Inferior parietal cortex (tissue), 1 donor: ENCODE results near the gene CDKAL1.
"Not testable (repeated sequence)": the region's sequence is repeated elsewhere in the genome, so short reads cannot be mapped to it uniquely, and the experiment has no call there.

Experiments used
- DNase-seq: peaks from one replicate; pipeline ENCODE4 v3.0.0-alpha.2; 2016; ENCODE audit errors: extremely low spot score

The CDKAL1 gene

GRCh38 chr6:20639161-20639560 lies 104.9 kb downstream of the CDKAL1 start:
- no peak for DNase-seq

DNA sequence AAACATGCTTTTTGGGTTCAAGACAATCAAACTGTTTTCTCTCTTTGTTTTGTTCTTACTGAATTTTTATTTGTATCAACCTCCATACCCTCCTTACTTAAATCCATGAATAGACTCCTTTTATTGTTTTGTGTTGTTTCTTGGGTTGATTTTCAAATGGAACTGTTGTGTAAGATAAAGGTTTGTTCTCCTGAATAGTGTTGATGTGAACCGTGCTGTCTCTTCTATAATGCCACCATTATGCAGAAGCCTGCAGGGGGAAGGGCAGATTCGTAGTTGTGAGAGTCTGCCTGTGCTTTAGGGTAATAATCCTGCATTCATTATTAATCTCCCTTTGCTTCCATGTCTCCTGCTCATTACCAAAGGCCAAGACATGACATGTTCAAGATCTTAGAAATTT lies 105.9 kb downstream of the CDKAL1 start:
- DNase-seq = peak; percentile 51

DNA sequence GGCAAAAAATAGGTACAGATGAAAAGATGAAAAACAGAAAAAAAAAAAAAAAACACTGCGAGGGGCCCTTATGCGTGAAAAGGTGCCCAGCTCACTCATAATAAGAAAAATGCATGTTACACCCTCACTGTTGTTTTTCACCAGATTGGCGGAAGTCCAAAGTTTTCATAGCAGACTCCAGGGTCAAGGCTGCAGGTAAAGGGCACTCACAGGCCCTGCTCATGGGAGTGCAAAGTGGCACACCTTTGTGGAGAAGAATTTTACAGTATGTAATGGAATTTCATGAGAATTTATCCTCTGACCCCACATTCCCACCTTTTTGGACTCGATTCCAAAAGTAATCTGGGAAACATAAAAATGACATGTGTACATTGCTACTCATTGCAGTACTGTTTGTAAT lies 108.2 kb downstream of the CDKAL1 start:
- no peak for DNase-seq

DNA sequence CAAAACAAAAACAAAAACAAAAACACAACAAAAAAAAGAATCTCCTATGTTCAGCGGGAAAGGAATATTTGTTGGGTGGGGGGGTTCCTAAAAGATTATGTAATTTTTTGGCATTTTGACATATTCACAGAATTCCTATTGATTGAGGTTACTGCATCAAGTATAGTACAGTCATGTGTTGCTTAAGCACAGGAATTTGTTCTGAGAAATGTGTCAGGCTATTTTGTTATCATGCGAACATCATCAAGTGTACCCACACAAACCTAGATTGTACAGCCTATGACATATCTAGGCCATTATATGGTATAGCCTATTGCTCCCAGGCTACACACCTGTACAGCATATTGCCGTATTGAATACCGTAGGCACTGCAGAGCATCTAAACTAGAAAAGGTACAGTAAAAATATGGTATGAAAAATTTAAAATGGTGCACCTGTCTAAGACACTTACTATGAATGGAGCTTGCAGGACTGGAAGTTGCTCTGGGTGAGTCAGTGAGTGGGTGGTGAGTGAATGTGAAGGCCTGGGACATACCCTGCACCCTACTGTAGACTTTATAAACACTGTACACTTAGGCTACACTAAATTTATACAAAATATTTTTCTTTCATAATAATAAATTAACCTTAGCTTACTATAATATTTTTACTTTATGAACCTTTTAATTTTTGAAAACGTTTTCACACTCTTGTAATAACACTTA lies 110.6 kb downstream of the CDKAL1 start:
- no peak for DNase-seq

DNA sequence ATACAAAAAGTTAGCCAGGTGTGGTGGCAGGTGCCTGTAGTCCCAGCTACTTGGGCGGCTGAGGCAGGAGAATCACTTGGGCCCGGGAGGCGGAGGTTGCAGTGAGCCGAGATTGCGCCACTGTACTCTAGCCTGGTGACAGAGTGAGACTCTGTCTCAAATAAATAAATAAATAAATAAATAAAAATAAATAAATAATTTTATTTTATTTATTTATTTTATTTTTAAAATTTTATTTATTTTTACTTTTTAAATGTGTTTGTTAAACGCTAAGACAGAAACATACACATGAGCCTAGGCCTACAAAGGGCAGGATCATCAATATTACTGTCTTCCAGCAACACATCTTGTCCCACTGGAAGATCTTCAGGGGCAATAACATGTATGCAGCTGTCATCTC lies 111.3 kb downstream of the CDKAL1 start:
- not testable (repeated sequence) for DNase-seq

- DNase-seq = no peak
These were observed 113.3 kb downstream of the CDKAL1 start for GRCh38 chr6:20647585-20647984.

DNA sequence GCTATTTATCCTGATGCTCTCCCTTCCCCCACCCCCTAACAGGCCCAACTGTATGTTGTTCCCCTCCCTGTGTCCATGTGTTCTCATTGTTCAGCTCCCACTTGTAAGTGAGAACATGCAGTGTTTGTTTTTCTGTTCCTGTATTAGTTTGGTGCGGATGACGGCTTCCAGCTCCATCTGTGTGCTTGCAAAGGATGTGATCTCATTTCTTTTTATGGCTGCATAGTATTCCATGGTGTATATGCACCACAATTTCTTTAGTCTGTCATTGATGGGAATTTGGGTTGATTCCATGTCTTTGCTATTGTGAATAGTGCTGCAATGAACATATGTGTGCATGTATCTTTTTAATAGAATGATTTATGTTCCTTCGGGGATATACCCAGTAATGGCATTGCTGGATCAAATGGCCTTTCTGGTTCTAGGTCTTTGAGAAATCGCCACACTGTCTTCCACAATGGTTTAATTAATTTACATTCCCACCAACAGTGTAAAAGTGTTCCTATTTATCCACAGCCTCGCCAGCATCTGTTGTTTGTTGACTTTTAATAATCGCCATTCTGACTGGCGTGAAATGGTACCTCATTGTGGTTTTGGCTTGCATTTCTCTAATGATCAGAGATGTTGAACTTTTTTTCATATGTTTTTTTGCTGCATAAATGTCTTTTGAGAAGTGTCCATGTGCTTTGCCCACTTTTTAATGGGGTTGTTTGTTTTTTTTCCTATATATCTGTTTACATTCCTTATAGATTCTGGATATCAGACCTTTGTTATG lies 115.6 kb downstream of the CDKAL1 start:
- DNase-seq = not testable (repeated sequence)

DNA sequence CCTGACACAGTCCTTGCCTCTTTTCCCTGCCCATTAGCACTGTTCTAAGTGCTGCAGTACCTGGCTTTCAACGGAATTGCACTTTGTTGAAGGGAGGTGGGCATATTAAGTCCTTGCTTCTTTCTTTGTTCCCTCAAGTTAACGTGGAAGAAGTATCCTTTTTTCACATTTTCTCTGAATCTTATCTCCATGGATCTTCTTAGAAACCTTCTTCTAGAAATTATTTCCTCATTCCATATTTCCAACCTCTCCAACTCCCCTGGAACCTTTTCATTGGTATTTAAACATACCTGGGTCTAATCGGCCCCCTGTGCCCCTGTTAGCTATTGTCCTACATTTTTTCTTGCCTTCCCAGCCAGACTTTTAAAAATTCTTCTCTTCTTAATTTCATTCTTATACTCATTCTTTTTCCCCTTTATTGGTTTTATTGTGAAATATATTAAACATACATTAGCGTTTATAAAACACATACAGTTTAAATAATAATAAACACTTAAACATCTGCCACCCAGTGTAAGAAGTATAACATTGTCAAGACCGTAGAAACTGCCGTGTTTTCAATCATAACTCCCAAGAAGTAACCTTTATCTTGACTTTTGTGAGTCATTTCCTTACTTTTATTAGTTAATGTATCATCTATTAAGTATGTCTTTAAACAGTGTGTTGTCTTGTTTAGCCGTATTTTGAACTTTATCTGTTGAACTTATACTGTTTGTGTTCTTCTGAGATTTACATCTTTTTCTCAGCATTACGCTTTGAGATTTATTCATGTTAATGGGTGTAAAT lies 118.2 kb downstream of the CDKAL1 start:
- DNase-seq = no peak

- no peak for DNase-seq
These were observed 118.8 kb downstream of the CDKAL1 start for GRCh38 chr6:20653085-20653479.

- no peak for DNase-seq
These were observed 121.1 kb downstream of the CDKAL1 start for GRCh38 chr6:20655317-20655716.

GRCh38 chr6:20657274-20657800 lies 123.1 kb downstream of the CDKAL1 start:
- DNase-seq = no peak

- DNase-seq = no peak
These were observed 123.8 kb downstream of the CDKAL1 start for GRCh38 chr6:20658053-20658452.

DNA sequence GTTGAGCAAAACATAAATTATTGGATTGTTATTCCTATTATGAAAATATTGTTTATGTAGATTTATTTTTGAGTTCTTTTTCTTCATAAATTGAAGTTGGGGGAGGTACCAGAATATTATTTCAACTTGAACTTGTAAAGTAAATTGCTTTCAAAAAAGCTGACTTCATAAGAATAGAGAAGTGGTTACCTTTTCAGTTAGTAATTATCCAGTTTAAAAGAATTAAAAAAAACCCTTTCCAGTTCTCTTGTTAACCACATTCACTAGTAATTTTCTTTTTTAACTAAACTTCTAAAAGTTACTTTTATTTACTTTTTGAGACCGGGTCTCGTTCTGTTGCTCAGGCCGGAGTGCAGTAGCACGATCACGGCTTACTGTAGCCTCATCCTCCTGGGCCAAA lies 124.3 kb downstream of the CDKAL1 start:
- no peak for DNase-seq

- DNase-seq = no peak
These were observed 126.3 kb downstream of the CDKAL1 start for GRCh38 chr6:20660534-20660933.

DNA sequence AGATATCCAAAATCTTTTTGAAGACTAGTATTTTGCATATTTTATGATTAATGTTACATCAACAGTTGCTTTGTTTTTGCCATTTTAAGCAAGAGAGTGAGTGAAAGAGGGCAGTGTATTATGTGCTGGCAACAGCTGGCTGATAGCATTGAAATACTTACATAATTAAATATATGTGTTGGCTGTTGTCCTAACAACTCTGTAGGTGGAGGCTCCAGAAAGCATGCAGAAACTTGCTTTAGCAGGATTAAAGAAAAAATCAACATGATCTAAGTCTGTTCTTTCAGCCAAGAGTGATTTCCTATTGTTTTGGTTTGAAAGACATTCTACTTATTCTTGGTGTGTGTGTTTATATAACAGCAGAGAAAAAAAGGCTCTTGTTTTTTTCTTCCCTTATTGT lies 127.5 kb downstream of the CDKAL1 start:
- DNase-seq = peak; percentile 28

DNA sequence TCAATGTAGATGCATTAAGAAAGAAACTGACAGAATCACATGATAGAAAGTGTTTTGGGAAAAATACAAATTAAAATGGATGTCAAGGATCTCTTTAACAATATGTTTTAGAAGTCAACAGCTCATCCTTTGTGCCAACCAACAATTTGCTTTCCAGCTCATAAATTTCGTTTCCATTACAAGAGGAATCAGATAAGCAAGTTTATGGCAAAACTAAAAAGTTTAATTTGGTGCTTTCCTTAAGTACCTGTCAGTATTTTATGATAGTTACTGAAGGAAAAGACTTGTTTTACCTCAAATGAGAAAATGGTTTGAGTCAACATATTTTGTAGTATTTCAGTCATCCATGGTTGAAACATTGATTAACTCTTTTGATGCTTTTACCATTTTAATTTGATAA lies 130.0 kb downstream of the CDKAL1 start:
- DNase-seq = no peak

DNA sequence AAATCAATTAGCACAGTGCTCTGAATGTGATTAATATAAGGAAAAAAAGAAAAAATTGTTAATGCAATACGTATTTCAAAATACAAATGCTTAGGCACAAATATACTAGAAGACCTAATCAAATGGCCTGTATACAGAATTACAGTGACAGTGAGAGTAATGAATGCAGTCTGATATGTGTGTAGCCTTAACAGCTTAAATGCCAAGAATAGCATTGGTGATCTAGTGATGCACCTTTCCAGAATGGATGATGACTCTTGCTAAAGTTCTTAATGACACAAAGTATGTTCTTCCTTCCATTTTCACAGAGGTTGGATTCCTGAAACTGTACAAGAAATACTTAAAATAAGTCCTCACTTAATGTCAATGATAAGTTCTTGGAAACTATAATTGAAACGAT lies 131.0 kb downstream of the CDKAL1 start:
- no peak for DNase-seq

- no peak for DNase-seq
These were observed 135.5 kb downstream of the CDKAL1 start for GRCh38 chr6:20669571-20670314.

DNA sequence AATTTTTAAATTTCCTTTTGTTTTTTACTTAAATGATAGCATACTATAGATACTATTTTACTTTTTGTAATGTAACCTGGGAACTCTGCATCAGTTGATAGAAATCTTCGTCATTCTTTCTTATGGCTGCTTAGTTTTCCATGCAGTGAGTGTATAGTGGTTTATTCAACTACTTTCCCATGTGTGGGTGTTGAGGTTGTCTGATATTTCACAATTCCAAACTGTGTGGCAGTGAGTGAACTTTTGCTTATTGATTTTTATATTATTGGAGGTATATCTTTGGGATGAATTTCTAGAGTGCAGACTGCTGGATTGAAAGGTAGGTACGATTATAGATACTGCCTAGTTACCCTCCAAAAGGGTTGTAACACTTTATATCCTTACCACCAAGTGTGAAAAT lies 136.5 kb downstream of the CDKAL1 start:
- no peak for DNase-seq

- DNase-seq = no peak
These were observed 137.8 kb downstream of the CDKAL1 start for GRCh38 chr6:20672038-20672437.

GRCh38 chr6:20673458-20673857 lies 139.2 kb downstream of the CDKAL1 start:
- no peak for DNase-seq

DNA sequence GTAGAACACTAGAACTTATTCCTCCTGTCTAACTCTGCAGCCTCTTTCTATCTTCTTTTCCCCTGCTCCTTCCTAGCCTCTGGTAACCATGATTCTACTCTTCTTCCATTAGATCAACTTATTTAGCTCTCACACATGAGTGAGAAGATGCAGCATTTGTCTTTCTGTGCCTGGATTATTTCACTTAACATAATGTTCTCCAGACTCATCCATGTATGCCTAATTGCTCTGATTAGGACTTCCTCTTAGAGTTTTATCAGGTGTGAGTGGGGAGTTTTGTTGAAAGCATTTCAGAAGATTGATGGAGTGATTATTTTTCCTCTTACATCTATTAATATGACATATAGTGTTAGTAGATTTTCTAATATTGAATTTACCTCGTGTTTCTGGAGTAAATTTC lies 140.4 kb downstream of the CDKAL1 start:
- no peak for DNase-seq
